IMR-90 (cell line): Measurements from ENCODE around the gene TNFRSF1A. TPM values are rescaled to one million over a fixed set of nuclear protein-coding genes. Genes with fewer than 3 reads are reported as not detected.

ENCODE experiments used
- ATAC-seq: fragments of 200-7000 bp; cut with Tn5 transposase; 2 replicates; pipeline ENCODE4 v1.9.1; 2020; ENCODE audit warnings: low read depth, mild to moderate bottlenecking, moderate library complexity
- BruUV-seq: library from RNA; stranded (reverse); fragments of 400-500 nt; replicated peaks from 2 replicates; lab custom pipeline; 2021; lab: Mats Ljungman, UMichigan
- CTCF ChIA-PET: fragments of 300-600 bp; formaldehyde crosslinking; extraction: SDS; loops from one replicate; lab custom pipeline; 2021; ENCODE audit warnings: antibody characterized with exemption; lab: Yijun Ruan, JAX
- POLR2A ChIA-PET: fragments of 300-600 bp; sonication (Branson Sonifier 250); formaldehyde crosslinking; loops from one replicate; lab custom pipeline; 2022; ENCODE audit warnings: antibody characterized with exemption; ENCODE audit not compliant: unreplicated experiment; lab: Charles Lee
- DNase-seq: peaks from one replicate; pipeline ENCODE4 v3.0.0; 2013
- H2AFZ ChIP-seq: replicated peaks from 2 replicates; pipeline ENCODE3; 2013; ENCODE audit warnings: low read length, mild to moderate bottlenecking; ENCODE audit not compliant: poor library complexity
- H2AK5ac ChIP-seq: 2 replicates; pipeline ENCODE4 v1.6.1; 2013; ENCODE audit warnings: low read depth, low read length, inconsistent platforms
- H2AK9ac ChIP-seq: replicated peaks from 2 replicates; pipeline ENCODE3; 2013; ENCODE audit warnings: mild to moderate bottlenecking, low read depth, low read length, moderate library complexity; ENCODE audit not compliant: poor library complexity
- H2BK120ac ChIP-seq: 2 replicates; pipeline ENCODE4 v1.6.1; 2013; ENCODE audit warnings: low read depth, low read length, inconsistent platforms
- H2BK15ac ChIP-seq: 3 replicates; pipeline ENCODE4 v1.6.1; 2013; ENCODE audit warnings: low read depth, low read length, inconsistent platforms
- H2BK20ac ChIP-seq: 2 replicates; pipeline ENCODE4 v1.6.1; 2013; ENCODE audit warnings: low read depth, mild to moderate bottlenecking, inconsistent platforms, low read length, moderate library complexity
- H2BK5ac ChIP-seq: 2 replicates; pipeline ENCODE4 v1.6.1; 2013; ENCODE audit warnings: mild to moderate bottlenecking, low read depth, low read length, inconsistent platforms; ENCODE audit not compliant: poor library complexity, severe bottlenecking
- H3K14ac ChIP-seq: replicated peaks from 2 replicates; pipeline ENCODE4 v1.6.1; 2013; ENCODE audit warnings: low read depth, low read length, inconsistent platforms
- H3K18ac ChIP-seq: 2 replicates; pipeline ENCODE4 v1.6.1; 2013; ENCODE audit warnings: low read depth, low read length, control low read depth
- H3K23ac ChIP-seq: 2 replicates; pipeline ENCODE4 v1.6.1; 2013; ENCODE audit warnings: low read depth, low read length, inconsistent platforms
- H3K27ac ChIP-seq: 2 replicates; pipeline ENCODE4 v1.5.1; 2013; ENCODE audit warnings: mild to moderate bottlenecking, control low read depth, low read length; ENCODE audit not compliant: insufficient read depth
- H3K27me3 ChIP-seq: 2 replicates; pipeline ENCODE4 v1.6.1; 2013; ENCODE audit warnings: low read length; ENCODE audit not compliant: control insufficient read depth, insufficient read depth
- H3K36me3 ChIP-seq: 2 replicates; pipeline ENCODE4 v1.6.1; 2013; ENCODE audit warnings: low read length, mixed read lengths; ENCODE audit not compliant: control insufficient read depth, insufficient read depth
- H3K4ac ChIP-seq: 2 replicates; pipeline ENCODE4 v1.6.1; 2013; ENCODE audit warnings: low read depth, low read length, inconsistent platforms
- H3K4me1 ChIP-seq: 2 replicates; pipeline ENCODE4 v1.6.1; 2013; ENCODE audit warnings: low read length, mixed read lengths; ENCODE audit not compliant: control insufficient read depth, insufficient read depth
- H3K4me2 ChIP-seq: 2 replicates; pipeline ENCODE4 v1.6.1; 2013; ENCODE audit warnings: low read depth, mild to moderate bottlenecking, control low read depth, low read length, moderate library complexity
- H3K4me3 ChIP-seq: 2 replicates; pipeline ENCODE4 v1.5.1; 2013; ENCODE audit warnings: low read depth, mild to moderate bottlenecking, control low read depth, low read length, moderate library complexity; ENCODE audit not compliant: insufficient read depth
- H3K56ac ChIP-seq: 2 replicates; pipeline ENCODE4 v1.6.1; 2013; ENCODE audit warnings: low read length, inconsistent platforms; ENCODE audit not compliant: insufficient read depth; ENCODE audit errors: extremely low read depth
- H3K79me1 ChIP-seq, 2 experiments: 2 replicates each; pipeline ENCODE4 v1.6.1; 2013; ENCODE audit warnings: low read length in 2 of 2, inconsistent platforms in 1 of 2, low read depth in 1 of 2
- H3K9ac ChIP-seq: 2 replicates; pipeline ENCODE4 v1.6.1; 2013; ENCODE audit warnings: low read depth, low read length, control low read depth
- H3K9me1 ChIP-seq: 2 replicates; pipeline ENCODE4 v1.6.1; 2013; ENCODE audit warnings: low read length, inconsistent platforms; ENCODE audit not compliant: insufficient read depth
- H3K9me3 ChIP-seq: 2 replicates; pipeline ENCODE4 v1.6.1; 2013; ENCODE audit warnings: low read length; ENCODE audit not compliant: control insufficient read depth, insufficient read depth
- H4K20me1 ChIP-seq: 2 replicates; pipeline ENCODE4 v1.6.1; 2013; ENCODE audit warnings: low read length, inconsistent platforms; ENCODE audit not compliant: insufficient read depth
- H4K5ac ChIP-seq: 2 replicates; pipeline ENCODE4 v1.6.1; 2013; ENCODE audit warnings: mild to moderate bottlenecking, low read depth, low read length, control low read depth
- H4K8ac ChIP-seq, 2 experiments: 2 replicates each; pipeline ENCODE4 v1.6.1; 2013; ENCODE audit warnings: low read depth in 2 of 2, low read length in 2 of 2, control low read depth in 1 of 2, inconsistent platforms in 1 of 2
- H4K91ac ChIP-seq: 2 replicates; pipeline ENCODE4 v1.6.1; 2013; ENCODE audit warnings: low read depth, low read length, inconsistent platforms; ENCODE audit not compliant: insufficient read depth
- BHLHE40 ChIP-seq: fragments of 150-350 bp; IDR thresholded peaks from 2 replicates; pipeline ENCODE4 v1.6.1; 2016; ENCODE audit warnings: mild to moderate bottlenecking, low read depth, low read length
- CEBPB ChIP-seq: IDR thresholded peaks from 2 replicates; pipeline ENCODE4 v1.6.1; 2012; ENCODE audit warnings: low read depth, low read length, improper control_type of control experiment
- CHD1 ChIP-seq: IDR thresholded peaks from 2 replicates; pipeline ENCODE4 v1.6.1; 2012; ENCODE audit warnings: low read depth, low read length, improper control_type of control experiment
- CTCF ChIP-seq: conservative IDR thresholded peaks from 2 replicates; pipeline ENCODE4 v1.5.1; 2012; ENCODE audit warnings: mild to moderate bottlenecking, low read depth, low read length, improper control_type of control experiment
- FOS ChIP-seq: fragments of 150-350 bp; IDR thresholded peaks from 2 replicates; pipeline ENCODE4 v1.6.1; 2016; ENCODE audit warnings: low read depth, low read length
- MAFK ChIP-seq: IDR thresholded peaks from 2 replicates; pipeline ENCODE4 v1.6.1; 2012; ENCODE audit warnings: low read depth, low read length, improper control_type of control experiment
- MAZ ChIP-seq: IDR thresholded peaks from 2 replicates; pipeline ENCODE4 v1.6.1; 2012; ENCODE audit warnings: low read depth, mild to moderate bottlenecking, low read length, improper control_type of control experiment, moderate library complexity, borderline replicate concordance
- NFE2L2 ChIP-seq: fragments of 150-350 bp; IDR thresholded peaks from 2 replicates; pipeline ENCODE4 v1.6.1; 2016; ENCODE audit warnings: low read depth, mild to moderate bottlenecking, low read length
- POLR2A ChIP-seq: IDR thresholded peaks from 2 replicates; pipeline ENCODE4 v1.6.1; 2012; ENCODE audit warnings: mild to moderate bottlenecking, low read depth, low read length
- RAD21 ChIP-seq: IDR thresholded peaks from 2 replicates; pipeline ENCODE4 v1.6.1; 2012; ENCODE audit warnings: low read length, improper control_type of control experiment
- RCOR1 ChIP-seq: IDR thresholded peaks from 2 replicates; pipeline ENCODE4 v1.6.1; 2012; ENCODE audit warnings: mild to moderate bottlenecking, low read length, improper control_type of control experiment; ENCODE audit not compliant: insufficient replicate concordance
- RFX5 ChIP-seq: IDR thresholded peaks from 2 replicates; pipeline ENCODE4 v1.8.0; 2012; ENCODE audit warnings: low read depth, mild to moderate bottlenecking, low read length, moderate library complexity
- SMC3 ChIP-seq: fragments of 150-350 bp; IDR thresholded peaks from 2 replicates; pipeline ENCODE4 v1.6.1; 2016; ENCODE audit warnings: low read depth, mild to moderate bottlenecking, antibody characterized with exemption, low read length, moderate library complexity
- USF2 ChIP-seq: fragments of 150-350 bp; IDR thresholded peaks from 2 replicates; pipeline ENCODE4 v1.6.1; 2017; ENCODE audit warnings: mild to moderate bottlenecking, antibody characterized with exemption, low read length, low read depth
- WGBS, 2 experiments: methylation state at CpG; one replicate each; pipeline versions ENCODE4 v1.1.5 to v1.1.7; 2013; ENCODE audit warnings: missing lambda C conversion rate in 2 of 2; ENCODE audit not compliant: insufficient read length in 1 of 2; ENCODE audit errors: extremely low coverage in 2 of 2; 5-methylcytosine and 5-hydroxymethylcytosine counted together
- dilution Hi-C: fragments of 300-500 bp; cut with HindIII; formaldehyde crosslinking; loops from one replicate; pipeline ENCODE4 v1.14.3; 2018; ENCODE audit warnings: low sequenced_read_pairs; ENCODE audit not compliant: unreplicated experiment
- in situ Hi-C: fragments of 300-500 bp; cut with MboI; formaldehyde crosslinking; loops from 3 replicates; pipeline ENCODE4 v1.14.3; 2019; ENCODE audit warnings: low sequenced_read_pairs, inconsistent platforms, mixed read lengths
- intact Hi-C: fragments of 100-400 bp; cut with micrococcal nuclease; formaldehyde crosslinking; loops from 2 replicates; pipeline ENCODE4 v1.10.0; 2022
- polyA plus RNA-seq, 3 experiments: library from polyadenylated mRNA; depleted of rRNA; stranded (reverse); fragments of >200 nt; gene quantifications; 2 replicates each; pipeline ENCODE4 v1.2.3, GENCODE V29; 2012; ENCODE audit warnings: low replicate concordance in 1 of 3
- total RNA-seq: library from RNA; depleted of rRNA; stranded (reverse); fragments of >200 nt; gene quantifications from 2 replicates; pipeline ENCODE4 v1.2.3, GENCODE V29; 2012

TNFRSF1A gene
- total and polyA plus RNA-seq, 2 of the 4 experiments (the other 2 are of a cell fraction), result 79.6 to 136 TPM

DNA sequence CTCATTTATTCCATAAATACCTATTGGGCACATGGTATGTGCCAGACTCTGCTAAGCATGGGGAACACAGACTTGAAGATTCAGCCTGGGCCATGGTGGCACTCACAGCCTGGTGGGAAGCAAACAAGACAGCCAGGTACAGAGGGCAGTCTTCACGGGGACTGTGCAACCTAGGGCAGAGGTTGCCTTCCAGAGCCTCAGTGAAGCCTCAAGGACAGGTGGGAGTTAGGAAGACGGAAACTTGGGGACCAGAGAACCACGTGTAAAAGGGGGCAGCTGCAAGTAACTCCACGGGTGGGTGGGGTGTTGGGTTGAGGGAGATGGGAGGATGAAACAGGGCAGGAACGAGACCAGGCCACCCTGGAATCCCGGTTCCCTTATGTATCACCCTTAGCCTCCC is 41.1 kb upstream of the TNFRSF1A start:
- Histone ChIP-seq H4K20me1 (peaks cover 4% of the 10 kb centered on the region; the same call in 1 of the 2 replicates), H3K79me1 (peaks cover 24 to 44% of the 10 kb centered on the region in 2 experiments; a peak in 3 of 4 replicates), H3K27ac (peak overlapping the region; percentile 85), H2BK5ac (peak overlapping the region; percentile 86), H4K8ac (peak overlapping the region; percentile 94 to 95; a peak in 3 of 4 replicates), H2BK15ac (peak overlapping the region; percentile 24; the same call in 1 of the 3 replicates), H2AK5ac (peak overlapping the region; percentile 96), H3K9me3 (no peaks in the 10 kb centered on the region), H3K56ac (no peak overlapping the region; the same call in 1 of the 2 replicates), H3K18ac (peak overlapping the region; percentile 82; the same call in 1 of the 2 replicates), H2BK20ac (peak overlapping the region; percentile 35; the same call in 1 of the 2 replicates), H2BK120ac (peak overlapping the region; percentile 71), H3K4me3 (no peak overlapping the region), H4K91ac (peak overlapping the region; percentile 98), H3K4ac (peak overlapping the region; percentile 97), H3K9ac (no peak overlapping the region; the same call in 1 of the 2 replicates), H3K4me1 (peaks cover 20% of the 10 kb centered on the region), H2AFZ (peak overlapping the region; percentile 97), H3K9me1 (peaks cover 27% of the 10 kb centered on the region), H3K23ac (peak overlapping the region; percentile 91), H2AK9ac (peak overlapping the region; percentile 100), H3K4me2 (no peak overlapping the region; the same call in 1 of the 2 replicates), H4K5ac (peak overlapping the region; percentile 92), H3K27me3 (no peaks in the 10 kb centered on the region), H3K36me3 (peaks cover 20% of the 10 kb centered on the region; the same call in 1 of the 2 replicates), H3K14ac (peak overlapping the region; percentile 96)
- ATAC-seq (no peak), DNase-seq (no peak)
- ChIA-PET POLR2A (interaction anchor here (0.9 to 1.7 kb wide), 2 partner anchors 44 to 46 kb away, joined by 4 to 6 read pairs; no protein-coding TSS in a partner anchor), CTCF (no interaction called here)
- intact Hi-C loops (no loop called here), in situ Hi-C loops (no loop called here), dilution Hi-C loops (no loop called here)
- 86% methylated on average over 1 of the region's 6 CpGs; no CpG with 5 or more reads in 1 of the 2 experiments for WGBS, 2 experiments
- TF ChIP-seq CTCF (no peak), BHLHE40 (no peak), MAZ (no peak), CHD1 (no peak), USF2 (no peak), CEBPB (no peak), SMC3 (no peak), POLR2A (no peak), FOS (no peak), MAFK (no peak), NFE2L2 (no peak), RFX5 (no peak), RAD21 (no peak), RCOR1 (no peak)
- BruUV-seq, result no TSS peak
